GM12873 (cell line): ENCODE data around the gene KDM6A.

Experiments used
- TF ChIP-seq, protein P1 (sequence below): IDR thresholded peaks from 2 replicates; pipeline ENCODE4 v1.5.1; 2012; ENCODE audit warnings: low read depth, mild to moderate bottlenecking, moderate library complexity, low read length, control low read depth; ENCODE audit not compliant: insufficient read depth; ENCODE audit errors: missing control alignments

Gene KDM6A

DNA sequence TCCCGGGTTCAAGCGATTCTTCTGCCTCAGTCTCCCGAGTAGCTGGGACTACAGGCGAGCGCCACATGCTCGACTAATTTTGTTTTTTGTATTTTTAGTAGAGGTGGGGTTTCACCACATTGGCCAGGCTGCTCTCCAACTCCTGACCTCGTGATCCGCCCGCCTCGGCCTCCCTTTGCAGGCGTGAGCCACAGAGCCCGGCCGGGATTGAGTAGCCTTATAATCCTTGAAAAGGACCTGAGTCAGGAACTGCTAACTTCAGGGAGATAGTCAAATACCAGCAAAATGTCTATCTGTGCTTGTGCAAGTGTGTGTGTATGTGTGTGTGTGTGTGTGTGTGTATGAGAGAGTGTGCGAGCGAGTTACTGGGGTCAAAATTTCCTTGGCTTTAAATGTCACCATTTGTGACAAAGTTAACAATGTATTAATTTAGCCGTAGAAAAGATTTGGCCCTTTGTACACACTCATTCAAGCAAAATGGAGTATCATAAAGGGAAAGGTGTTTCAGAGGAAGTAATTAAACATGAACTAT is 1.8 kb upstream of the KDM6A start:
- TF ChIP-seq, protein P1, sequence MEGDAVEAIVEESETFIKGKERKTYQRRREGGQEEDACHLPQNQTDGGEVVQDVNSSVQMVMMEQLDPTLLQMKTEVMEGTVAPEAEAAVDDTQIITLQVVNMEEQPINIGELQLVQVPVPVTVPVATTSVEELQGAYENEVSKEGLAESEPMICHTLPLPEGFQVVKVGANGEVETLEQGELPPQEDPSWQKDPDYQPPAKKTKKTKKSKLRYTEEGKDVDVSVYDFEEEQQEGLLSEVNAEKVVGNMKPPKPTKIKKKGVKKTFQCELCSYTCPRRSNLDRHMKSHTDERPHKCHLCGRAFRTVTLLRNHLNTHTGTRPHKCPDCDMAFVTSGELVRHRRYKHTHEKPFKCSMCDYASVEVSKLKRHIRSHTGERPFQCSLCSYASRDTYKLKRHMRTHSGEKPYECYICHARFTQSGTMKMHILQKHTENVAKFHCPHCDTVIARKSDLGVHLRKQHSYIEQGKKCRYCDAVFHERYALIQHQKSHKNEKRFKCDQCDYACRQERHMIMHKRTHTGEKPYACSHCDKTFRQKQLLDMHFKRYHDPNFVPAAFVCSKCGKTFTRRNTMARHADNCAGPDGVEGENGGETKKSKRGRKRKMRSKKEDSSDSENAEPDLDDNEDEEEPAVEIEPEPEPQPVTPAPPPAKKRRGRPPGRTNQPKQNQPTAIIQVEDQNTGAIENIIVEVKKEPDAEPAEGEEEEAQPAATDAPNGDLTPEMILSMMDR: no peak

DNA sequence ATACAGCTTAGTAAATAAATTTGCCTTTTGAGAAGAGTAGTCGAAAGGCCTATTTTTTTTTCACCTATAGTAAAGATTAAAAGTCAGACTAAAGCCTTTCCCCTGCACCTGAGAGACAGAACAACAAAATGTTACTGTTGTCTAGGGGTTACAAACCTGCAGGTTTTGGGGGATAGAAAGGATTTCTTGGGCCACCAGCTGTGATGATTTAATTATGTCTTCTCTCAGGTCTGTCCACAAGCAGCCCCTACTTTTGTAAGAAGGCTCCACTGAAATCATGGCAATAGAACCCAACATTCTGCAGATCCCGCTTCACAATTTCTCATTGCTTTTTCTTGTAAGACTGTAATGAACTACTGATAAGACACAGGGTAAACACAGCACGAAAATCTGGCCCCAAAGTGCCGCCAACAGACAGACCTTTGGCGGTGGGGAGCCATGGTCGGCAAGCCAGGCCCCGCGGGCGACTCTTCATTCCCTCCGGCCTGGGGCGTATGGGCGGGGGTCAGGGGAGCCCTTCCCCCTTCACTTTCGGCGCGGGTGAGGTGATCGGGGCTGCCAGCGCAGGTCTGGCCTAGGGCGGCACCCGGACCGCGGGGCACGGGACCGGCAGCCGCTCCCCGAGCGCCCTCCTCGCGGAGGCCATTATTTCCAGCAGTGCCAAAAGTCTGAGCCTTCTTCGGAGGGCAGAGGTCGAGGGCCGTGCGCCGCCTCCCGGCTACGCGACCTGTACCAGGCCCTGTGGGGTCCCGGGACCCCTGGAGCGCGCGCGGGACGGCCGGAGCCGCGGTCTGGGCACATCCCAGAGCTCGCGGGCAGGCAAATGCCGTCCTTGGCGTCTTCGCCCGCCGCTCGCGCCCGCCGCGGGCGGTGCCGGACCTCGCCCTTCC is 812 bp upstream of the KDM6A start:
- TF ChIP-seq, protein P1: no peak

DNA sequence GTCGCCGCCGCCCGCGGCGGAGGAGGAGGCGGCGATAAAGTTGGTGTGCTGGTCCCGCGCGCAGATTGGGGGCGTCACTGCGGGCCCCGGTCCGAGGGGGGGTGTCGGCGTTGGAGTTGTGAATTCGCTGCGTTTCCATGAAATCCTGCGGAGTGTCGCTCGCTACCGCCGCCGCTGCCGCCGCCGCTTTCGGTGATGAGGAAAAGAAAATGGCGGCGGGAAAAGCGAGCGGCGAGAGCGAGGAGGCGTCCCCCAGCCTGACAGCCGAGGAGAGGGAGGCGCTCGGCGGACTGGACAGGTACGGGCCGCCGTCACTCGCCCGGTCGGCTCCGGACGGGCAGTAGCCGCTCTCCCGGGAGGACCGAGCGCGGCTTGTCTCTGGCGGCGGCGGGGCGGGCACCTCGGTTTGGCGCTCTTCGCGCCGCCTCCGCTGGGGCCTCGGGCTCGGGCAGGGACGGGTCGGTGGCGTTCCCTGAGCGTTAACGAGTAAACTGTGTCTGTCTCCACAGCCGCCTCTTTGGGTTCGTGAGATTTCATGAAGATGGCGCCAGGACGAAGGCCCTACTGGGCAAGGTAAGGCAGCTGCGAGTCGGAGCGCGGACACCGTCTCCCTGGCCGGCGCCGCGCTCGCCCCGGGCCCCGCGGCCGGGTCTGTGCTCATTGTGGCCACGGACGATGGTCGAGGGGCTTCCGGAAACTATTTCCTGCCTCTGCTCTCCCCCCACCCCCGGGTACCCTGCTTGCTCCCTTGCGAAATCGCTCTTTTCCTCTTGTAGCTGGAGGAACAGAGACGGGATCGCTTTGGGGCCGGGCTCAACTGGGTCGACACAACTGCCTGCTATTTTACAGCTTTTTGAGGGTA is 658 bp downstream of the KDM6A start:
- TF ChIP-seq, protein P1: no peak

DNA sequence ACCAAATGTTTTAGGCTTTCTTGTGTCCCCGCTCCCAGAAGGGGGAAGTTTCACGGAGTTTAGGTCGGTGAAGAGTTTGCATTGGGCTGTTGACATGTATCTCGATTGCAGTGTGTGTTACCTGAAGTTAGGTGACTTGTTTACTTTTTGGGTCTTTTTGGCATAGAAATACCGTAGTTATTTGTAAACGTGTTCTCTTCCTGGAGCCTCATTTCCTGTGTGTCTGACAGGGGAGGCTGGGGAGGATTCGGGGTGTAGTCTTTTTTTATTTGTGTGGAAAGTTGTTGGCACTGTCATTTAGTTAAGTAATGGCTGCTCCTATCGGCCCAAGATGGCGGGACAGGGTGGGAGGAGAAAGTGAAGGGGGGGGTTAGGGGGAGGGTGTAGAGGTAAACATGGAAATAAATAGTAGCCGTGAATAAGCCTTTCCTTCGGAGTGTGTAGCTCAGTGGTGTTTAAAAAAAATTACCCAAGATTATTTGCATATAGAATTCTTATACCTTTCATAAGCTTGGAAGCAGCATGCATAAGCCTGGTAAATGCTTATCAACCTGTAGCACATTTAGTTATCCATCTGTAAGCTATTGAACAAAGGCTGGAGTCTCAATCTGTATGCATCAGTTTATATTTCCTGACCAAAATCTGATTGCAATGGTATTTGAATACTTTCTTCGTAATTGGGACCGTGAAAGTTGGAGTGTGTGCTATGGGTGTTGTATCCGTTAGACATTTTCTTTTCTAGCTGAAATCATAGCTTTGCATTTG is 1.6 kb downstream of the KDM6A start:
- TF ChIP-seq, protein P1: no peak

DNA sequence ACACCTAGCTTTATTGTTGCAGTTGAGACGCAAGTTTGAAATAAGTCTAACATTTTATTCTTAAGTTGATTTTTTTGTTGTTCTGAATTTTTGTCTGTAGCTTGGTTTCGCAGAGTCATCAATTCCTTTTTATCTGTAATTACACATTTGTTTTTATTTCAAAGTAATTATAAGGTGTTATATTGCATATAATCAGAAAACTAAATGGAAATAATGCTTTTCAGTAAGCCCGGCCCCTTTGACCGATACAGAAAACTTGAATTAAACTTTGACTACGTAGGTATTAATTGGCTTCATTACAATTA is 2.1 kb downstream of the KDM6A start:
- TF ChIP-seq, protein P1: no peak

DNA sequence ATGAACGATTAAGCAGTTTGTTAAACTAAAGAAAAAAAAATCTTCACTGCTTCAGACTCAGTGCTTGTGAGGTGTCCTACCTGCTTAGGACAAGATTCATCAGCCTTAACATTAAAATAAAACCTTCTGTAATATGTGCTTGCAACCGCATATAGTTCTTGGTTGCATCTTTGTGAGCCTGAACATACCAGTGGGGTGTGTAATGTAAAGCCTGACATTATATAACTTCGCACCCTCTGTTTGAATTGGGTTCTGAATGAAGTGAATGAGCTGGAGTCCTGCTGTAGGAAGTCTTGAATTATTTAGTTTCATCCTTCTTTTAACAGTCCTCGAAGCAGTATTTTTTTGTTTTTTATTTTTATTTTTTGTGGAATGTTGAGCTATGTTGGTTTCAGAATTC is 3.1 kb downstream of the KDM6A start:
- TF ChIP-seq, protein P1: no peak
